NCI-H2107 (cell line): ENCODE data around the gene RPS4Y1.
"Not testable (repeated sequence)": the region's sequence is repeated elsewhere in the genome, so short reads cannot be mapped to it uniquely, and the experiment has no call there.

Source experiments
- DNase-seq: peaks from one replicate; lab custom pipeline; 2025; lab: John Stamatoyannopoulos, UW

The RPS4Y1 gene

DNA sequence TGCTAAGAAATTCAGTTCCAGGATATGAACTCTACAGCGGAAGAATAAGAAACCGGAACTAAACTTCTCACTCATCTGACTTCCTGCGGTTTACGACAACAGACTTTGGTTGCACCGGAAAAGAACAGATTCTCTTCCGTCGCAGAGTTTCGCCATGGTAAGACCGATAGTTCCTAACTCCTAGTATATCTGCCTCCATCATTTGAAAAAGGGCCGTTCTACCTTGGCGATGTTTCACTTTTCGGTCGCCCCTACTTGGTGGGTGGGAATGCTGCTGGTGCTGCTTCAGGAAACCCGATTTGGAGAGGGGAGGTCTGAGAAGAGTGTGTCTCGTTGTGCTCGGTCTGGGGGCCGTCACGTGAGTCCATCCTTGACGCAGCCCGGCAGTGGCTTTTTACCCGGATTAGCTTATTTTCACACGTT lies at the start of gene RPS4Y1:
Gene RPS4Y1 (plus strand): TSS at position 132 of the 423 bp plus-strand sequence. CDS start 23 bp downstream, at position 155.
- peak; percentile 4 for DNase-seq

GRCh38 chrY:2796977-2797523 lies 44.4 kb upstream of the RPS4Y1 start:
- no peak for DNase-seq

- no peak for DNase-seq
Measured at GRCh38 chrY:2797991-2798390, 43.4 kb upstream of the RPS4Y1 start.

- no peak for DNase-seq
Measured at GRCh38 chrY:2800246-2800645, 41.2 kb upstream of the RPS4Y1 start.

DNA sequence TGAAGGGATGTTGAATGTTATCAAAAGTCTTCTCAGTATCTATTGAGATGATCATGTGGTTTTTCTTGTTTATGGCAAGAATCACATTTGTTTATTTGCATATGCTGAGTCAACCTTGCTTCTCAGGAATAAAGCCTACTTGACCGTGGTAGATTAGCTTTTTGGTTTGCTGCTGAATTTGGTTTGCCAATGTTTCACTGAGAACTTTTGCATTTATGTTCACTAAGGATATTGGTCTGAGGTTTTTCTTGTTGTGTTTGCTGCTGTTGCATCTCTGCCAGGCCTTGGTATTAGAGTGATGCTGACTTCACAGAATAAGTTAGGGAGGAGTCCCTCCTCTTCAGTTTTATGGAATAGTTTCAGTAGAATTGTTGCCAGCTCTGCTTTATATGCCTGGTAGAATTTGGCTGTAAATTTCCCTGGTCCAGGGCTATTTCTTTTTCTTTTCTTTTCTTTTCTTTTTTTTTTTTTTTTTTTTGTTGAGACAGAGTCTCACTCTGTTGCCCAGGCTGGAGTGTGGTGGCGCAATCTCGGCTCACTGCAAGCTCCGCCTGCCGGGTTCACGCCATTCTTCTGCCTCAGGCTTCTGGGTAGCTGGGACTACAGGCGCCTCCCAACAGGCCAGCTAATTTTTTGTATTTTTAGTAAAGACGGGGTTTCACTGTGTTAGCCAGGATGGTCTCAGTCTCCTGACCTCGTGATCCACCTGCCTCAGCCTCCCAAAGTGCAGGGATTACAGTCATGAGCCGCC lies 24.1 kb upstream of the RPS4Y1 start:
- DNase-seq = not testable (repeated sequence)

DNA sequence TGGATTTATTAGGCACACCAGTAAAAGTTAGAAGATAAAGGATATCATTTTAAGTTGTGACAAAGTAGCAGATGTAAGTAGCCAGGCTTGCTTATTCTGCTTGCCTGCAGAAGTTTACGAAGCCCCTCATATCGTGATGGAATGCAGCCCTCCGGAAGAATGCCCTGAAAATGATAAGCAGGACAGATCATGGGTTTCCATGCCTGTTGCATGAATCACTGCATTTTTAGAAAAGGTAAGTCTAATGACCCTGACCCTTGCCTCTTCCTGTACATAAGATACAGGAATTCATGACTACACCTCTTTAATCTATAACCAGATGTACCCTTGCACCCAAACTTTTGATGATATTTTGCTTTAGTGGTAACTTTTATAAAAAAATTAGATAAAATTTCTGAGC lies 16.9 kb upstream of the RPS4Y1 start:
- DNase-seq = no peak

GRCh38 chrY:2828497-2828896 lies 12.9 kb upstream of the RPS4Y1 start:
- DNase-seq = no peak

DNA sequence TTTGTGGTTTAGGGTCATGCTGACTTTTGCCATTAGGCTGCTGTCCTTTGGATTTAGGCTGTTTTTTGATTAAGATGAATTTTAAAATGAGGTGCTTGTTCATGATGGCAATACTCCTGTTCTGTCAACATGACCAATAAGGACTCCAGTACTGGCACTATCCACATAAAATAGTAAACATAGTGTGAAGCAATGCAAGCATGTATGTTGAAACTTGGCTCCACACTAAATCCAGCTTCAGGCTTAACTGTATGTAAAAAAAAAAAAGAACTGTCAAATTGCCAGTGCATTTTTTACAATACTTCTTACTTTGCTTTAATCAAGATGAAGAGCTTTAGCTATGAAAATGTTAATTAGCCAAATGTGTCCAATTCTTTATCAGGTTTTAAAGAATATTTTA lies 6.2 kb upstream of the RPS4Y1 start:
- DNase-seq = no peak

DNA sequence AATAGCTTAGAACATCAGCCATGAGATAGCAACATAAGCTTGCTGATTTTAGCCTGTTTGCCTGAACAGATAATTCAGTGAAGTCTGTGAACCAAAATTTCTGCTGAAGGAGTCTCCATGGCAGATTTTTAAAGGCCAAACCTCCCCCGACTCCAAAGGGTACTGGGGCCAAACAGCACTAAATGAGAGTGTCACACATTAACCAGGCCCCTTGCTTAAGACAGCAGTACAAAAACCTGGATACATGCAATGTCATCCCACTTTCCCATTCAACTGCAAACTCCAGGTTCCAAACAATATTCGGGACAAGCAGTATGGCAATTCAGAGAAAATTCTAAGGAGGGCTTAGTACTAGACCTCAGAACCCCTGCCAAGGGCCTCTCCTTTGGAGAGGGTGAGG lies 4.3 kb upstream of the RPS4Y1 start:
- no peak for DNase-seq

GRCh38 chrY:2837932-2838331 lies 3.5 kb upstream of the RPS4Y1 start:
- no peak for DNase-seq

- DNase-seq = no peak
Measured at GRCh38 chrY:2846791-2847190, 5.4 kb downstream of the RPS4Y1 start.

GRCh38 chrY:2848384-2848783 lies 7.0 kb downstream of the RPS4Y1 start:
- DNase-seq = no peak

- DNase-seq = no peak
Measured at GRCh38 chrY:2849368-2849767, 8.0 kb downstream of the RPS4Y1 start.

- no peak for DNase-seq
Measured at GRCh38 chrY:2854145-2854774, 12.9 kb downstream of the RPS4Y1 start.

DNA sequence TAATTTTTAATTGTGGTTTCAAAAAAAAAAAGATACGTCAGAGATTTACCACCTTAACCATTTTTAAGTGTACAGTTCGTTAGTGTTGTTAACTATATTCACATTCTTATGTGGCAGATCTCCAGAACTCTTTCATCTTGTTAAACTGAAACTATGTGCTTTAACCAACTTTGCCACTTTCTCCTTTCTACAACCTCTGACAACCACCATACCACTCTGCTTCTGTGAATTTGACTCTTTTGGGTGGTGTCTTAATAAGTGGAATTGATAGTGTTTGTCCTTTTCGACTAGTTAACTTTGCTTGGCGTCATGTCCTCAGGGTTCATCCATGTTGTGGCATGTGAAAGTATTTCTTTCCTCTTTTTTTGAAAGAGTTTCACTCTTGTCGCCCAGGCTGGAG lies 15.7 kb downstream of the RPS4Y1 start:
- DNase-seq = no peak

- DNase-seq = no peak
Measured at GRCh38 chrY:2857686-2858085, 16.3 kb downstream of the RPS4Y1 start.

DNA sequence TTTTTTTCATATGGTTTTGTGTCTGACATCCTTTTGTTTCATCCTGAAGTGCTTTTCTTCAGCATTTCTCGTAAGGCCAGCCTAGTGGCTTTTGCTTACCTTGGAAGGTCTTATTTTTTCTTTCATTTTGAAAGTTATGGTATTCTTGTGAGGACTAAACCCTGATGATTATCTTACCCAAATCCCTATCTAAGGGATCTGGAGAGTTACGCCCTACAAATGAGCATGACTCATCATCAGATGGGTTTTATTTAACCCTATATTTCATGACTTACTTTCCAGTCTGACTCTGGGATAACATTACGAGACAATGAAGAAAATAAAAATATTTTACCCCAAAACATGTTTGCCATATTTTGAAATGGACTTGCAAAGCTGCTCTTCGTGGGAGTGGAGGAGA lies 18.4 kb downstream of the RPS4Y1 start:
- no peak for DNase-seq

- no peak for DNase-seq
Measured at GRCh38 chrY:2860511-2860910, 19.1 kb downstream of the RPS4Y1 start.

DNA sequence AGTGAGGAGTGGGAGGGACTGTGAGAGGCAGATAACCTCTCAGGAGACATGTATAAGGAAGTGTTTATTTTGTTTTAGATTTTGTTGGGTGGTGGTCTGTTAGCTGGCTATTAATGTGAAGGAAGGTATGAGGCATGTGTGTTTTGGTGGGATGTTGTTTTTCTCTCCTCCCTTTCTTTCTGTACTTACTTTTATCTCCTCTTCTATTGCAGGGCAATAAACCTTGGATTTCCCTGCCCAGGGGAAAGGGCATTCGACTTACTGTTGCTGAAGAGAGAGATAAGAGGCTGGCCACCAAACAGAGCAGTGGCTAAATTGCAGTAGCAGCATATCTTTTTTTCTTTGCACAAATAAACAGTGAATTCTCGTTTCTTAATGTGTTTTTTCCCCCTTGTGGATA lies 25.2 kb downstream of the RPS4Y1 start:
- DNase-seq = no peak

DNA sequence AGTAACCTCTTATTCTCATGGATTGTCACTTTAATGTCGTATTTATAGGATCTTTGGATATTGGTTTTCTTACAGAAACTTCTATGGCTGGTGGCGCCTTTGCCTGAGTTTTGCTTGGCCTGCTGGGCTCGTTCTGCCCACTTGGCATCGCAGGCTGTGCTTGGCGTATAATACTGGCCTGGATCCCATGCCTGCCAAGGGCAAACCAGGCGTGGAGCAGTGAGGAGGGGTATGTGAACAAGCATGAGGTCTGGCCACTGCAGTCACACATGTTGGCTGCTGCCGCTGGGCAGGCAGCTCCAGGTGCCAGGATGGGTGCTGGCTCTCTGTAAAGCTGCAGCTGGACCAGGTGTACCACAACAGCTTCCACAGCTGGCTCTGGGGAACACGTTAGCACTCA lies 26.1 kb downstream of the RPS4Y1 start:
- no peak for DNase-seq

DNA sequence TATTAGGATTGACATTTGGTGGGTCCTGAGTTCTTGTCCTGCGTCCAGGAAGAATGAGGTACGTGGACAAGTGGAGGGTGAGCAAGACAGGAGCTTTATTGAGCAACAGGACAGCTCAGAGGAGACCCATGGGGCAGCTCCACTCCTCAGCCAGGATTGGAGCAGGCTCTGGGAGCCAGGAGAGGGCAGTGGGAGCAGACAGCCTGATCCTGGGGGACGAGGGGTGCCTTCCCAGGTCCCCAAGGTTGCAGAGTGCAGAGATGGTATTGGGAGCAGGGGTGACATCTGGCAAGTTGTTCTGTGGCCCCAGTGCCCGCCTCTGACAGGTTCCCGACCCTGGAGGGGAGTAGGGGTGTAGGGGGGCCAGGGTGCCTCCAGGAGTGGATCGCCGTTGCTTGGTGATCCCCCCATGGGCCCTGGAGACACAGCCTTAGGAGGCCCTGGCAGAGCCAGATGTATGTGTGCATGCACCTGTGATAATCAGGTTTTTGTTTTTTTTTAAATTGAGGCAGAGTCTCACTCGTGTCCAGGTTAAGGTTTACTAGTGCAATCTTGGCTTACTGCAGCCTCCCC lies 26.7 kb downstream of the RPS4Y1 start:
- DNase-seq = no peak

DNA sequence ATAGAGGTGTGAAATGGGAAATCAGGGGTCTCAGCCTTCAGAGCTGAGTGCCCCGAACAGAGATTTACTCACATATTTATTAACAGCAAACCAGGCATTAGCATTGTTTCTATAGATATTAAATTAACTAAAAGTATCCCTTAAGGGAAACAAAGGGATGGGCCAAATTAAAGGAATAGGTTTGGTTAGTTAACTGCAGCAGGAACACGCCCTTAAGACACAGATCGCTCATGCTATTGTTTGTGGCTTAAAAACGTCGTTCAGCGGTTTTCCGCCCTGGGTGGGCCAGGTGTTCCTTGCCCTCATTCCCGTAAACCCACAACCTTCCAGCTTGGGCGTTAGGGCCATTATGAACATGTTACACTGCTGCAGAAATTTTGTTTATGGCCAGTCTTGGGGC lies 30.8 kb downstream of the RPS4Y1 start:
- not testable (repeated sequence) for DNase-seq

- no peak for DNase-seq
Measured at GRCh38 chrY:2874211-2874610, 32.8 kb downstream of the RPS4Y1 start.
